Activated naive CD4-positive, alpha-beta T cell treated with Interleukin-2 at 50 U/mL for 16 hours (primary cell): ENCODE results near the gene PPT2.
A peak's percentile ranks its signal among the peaks of the same experiment; 100 is the strongest.
"Not testable (repeated sequence)": the region's sequence is repeated elsewhere in the genome, so short reads cannot be mapped to it uniquely, and the experiment has no call there.

Experiments used
- DNase-seq: peaks from one replicate; pipeline ENCODE4 v3.0.0-alpha.2; 2020

PPT2 gene

GRCh38 chr6:32177788-32178546 lies 24.0 kb downstream of the PPT2 start, which contains the start of gene RNF5:
Gene RNF5 (plus strand): TSS chr6:32178405. CDS start chr6:32178512, 107 bp downstream.
- peak; percentile 91 for DNase-seq

- no peak for DNase-seq
Observed at GRCh38 chr6:32178547-32179440, 24.9 kb downstream of the PPT2 start.

DNA sequence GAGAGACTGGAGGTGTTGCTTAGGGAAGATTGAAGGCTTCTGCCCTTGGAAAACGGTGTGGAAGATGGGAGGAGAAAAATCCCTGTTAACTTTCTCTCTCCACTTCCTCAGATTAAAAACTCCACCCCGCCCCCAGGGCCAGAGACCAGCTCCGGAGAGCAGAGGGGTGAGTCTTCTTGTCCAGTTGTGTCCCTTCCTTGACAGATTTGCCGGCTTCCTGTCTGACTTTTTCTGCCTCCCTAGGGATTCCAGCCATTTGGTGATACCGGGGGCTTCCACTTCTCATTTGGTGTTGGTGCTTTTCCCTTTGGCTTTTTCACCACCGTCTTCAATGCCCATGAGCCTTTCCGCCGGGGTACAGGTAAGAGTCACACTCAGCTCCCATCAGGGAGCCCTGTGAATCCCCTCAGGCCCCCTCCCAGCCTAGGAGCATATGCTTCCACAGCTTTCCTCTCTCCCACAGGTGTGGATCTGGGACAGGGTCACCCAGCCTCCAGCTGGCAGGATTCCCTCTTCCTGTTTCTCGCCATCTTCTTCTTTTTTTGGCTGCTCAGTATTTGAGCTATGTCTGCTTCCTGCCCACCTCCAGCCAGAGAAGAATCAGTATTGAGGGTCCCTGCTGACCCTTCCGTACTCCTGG lies 25.9 kb downstream of the PPT2 start:
- no peak for DNase-seq

DNA sequence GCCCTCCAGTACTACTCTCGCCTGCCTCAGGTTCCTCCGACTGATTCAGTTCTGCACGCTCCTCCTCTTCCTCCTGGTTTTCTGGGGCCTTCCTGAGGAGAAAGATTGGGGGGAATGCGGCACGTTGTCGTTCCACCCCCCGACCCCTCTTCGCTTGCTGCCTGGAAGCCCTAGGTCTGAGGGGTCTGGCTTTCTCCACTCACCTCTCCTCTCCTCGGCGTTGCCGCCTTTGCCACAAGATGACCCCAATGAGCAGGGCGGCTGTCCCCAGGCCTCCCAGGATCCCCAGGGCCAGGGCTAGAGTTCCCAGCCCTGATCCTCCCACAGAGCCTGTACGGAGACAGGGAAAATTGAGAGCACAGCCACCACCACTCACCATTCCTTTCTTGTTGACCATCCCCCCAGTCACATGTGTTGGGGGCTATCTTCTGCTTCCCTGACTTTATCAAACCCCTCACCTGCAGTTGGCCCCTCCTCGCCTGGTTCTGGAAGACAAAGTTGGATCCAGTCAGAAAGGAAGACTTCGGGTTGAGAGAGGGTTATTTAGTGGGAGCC lies 27.3 kb downstream of the PPT2 start:
- no peak for DNase-seq

GRCh38 chr6:32181915-32182529 lies 28.1 kb downstream of the PPT2 start:
- DNase-seq: no peak

- no peak for DNase-seq
Observed at GRCh38 chr6:32182555-32182981, 28.6 kb downstream of the PPT2 start.

GRCh38 chr6:32183030-32183429 lies 29.1 kb downstream of the PPT2 start:
- no peak for DNase-seq

- no peak for DNase-seq
Observed at GRCh38 chr6:32183483-32184083, 29.6 kb downstream of the PPT2 start.

- no peak for DNase-seq
Observed at GRCh38 chr6:32184084-32184640, 30.2 kb downstream of the PPT2 start, which contains the start of gene AGER. Gene AGER (minus strand): TSS chr6:32184253. CDS start chr6:32184222, 31 bp downstream.

GRCh38 chr6:32185681-32186131 lies 31.8 kb downstream of the PPT2 start:
- DNase-seq: peak; percentile 72

GRCh38 chr6:32186151-32186840 lies 32.4 kb downstream of the PPT2 start:
- DNase-seq: not testable (repeated sequence)

GRCh38 chr6:32187009-32187709 lies 33.2 kb downstream of the PPT2 start:
- DNase-seq: no peak

GRCh38 chr6:32187725-32188380 lies 33.9 kb downstream of the PPT2 start:
- not testable (repeated sequence) for DNase-seq

DNA sequence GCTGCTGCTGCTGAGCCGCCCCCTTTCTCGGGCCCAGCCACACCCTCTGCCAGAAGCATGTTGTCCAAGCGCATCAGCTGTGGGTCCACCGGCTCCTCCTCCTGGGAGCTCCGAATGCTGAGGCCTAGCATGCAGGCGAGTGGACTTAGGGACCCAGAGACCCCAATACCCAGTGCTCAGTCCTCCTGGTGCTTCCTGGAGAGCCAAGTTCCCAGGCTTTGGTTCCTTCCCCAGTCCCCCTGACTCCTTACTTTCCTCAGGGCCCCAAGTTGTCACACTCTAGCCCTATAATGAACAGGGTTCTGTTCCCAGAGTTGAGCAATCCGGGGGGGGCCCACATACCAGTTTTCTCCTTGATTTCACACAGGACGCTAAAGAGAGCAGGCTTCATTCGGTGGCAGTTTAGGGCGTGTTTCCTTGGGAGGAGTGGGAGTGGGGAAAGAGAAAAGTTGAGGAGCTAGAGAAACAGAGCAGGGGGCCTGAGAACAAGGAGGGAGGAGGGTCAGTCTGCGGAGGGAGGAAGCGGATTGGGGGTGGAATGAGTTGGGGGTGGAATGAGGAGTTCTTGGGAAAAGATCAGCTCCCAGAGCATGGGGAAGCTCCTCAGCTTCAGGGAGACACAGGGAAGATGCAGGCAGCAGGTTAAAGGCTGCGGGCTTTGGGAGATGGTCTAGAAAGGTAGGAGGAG lies 34.6 kb downstream of the PPT2 start:
- no peak for DNase-seq

DNA sequence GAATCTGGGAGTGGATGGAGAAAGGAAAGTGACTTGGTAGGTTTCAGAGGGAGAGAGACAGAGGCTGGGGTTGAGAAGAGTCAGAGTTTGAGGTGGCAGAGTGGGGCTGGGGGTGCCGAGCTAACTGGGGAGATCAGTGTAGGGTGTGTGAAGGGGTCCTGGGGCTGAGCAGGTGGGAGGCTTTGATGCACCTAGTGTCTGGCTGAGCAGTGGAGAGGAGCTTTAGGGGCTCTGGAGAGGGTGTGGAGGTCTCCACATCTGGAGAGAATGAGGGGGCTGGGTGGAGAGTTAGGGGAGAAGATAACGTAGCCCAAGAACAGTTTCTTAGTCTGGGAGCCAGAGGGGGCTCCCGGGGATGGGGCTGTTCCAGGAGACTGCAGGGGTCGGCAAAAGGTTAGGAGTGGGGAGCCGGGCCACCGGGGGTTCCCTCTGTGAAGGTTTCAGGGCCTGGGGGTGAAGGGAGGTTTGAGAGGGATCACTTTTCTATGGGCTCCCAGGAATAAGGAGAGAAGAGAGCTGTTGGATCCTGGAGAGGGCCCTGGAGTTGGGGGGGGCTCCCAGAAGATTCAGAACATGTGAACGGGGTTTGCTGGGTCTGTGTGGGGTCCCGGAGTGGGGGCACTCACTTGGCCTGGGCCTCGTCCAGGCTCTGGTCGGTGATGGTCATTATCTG lies 35.3 kb downstream of the PPT2 start:
- DNase-seq: no peak

GRCh38 chr6:32189742-32190053 lies 35.8 kb downstream of the PPT2 start:
- DNase-seq: no peak

GRCh38 chr6:32190054-32190851 lies 36.3 kb downstream of the PPT2 start, which contains the start of gene PBX2:
Gene PBX2 (minus strand): TSS chr6:32190202. CDS start chr6:32189915, 287 bp downstream.
- DNase-seq: peak; percentile 80
